GM10248 (cell line): ENCODE measurements around the gene CCDC187.

ENCODE experiments used
- CTCF ChIA-PET: fragments of 300-600 bp; sonication (Branson Sonifier 250); formaldehyde crosslinking; extraction: SDS; loops from one replicate; lab custom pipeline; 2021; ENCODE audit warnings: antibody characterized with exemption; lab: Yijun Ruan, JAX
- POLR2A ChIA-PET: fragments of 350-650 bp; sonication (Branson Sonifier 250); formaldehyde crosslinking; extraction: SDS; loops from one replicate; lab custom pipeline; 2020; ENCODE audit warnings: antibody characterized with exemption; lab: Yijun Ruan, JAX
- DNase-seq: peaks from one replicate; pipeline ENCODE4 v3.0.0; 2012; ENCODE audit errors: extremely low spot score
- TF ChIP-seq, protein P1 (sequence below): IDR thresholded peaks from 2 replicates; pipeline ENCODE4 v1.5.1; 2012; ENCODE audit warnings: mild to moderate bottlenecking, low read depth; ENCODE audit errors: extremely low read depth, missing control alignments, control extremely low read depth

The CCDC187 gene

DNA sequence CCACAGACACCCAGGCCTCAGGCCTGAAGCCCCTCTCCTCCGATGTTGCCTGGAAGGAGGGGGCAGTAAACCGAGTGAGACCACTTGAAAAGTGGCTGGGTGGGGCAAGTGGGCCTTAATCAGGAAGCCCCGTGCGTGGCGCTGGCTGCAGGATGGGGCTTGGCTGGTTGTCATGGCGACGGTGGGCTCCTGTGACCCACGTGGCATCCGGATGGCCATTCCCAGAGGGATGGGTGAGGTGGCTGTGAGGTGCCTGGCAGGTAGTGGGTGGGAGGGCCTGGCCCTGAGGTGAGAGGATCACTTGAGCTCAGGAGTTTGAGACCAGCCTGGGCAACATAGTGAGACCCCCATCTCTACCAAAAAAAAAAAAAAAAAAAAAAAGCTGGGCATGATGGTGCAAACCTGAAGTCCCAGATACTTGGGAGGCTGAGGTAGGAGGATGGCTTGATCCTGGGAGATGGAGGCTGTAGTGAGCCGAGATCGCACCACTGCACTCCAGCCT lies 28.6 kb upstream of the CCDC187 start:
- ChIA-PET CTCF (no interaction called here), POLR2A (no interaction called here)
- no peak for DNase-seq
- TF ChIP-seq, protein P1, sequence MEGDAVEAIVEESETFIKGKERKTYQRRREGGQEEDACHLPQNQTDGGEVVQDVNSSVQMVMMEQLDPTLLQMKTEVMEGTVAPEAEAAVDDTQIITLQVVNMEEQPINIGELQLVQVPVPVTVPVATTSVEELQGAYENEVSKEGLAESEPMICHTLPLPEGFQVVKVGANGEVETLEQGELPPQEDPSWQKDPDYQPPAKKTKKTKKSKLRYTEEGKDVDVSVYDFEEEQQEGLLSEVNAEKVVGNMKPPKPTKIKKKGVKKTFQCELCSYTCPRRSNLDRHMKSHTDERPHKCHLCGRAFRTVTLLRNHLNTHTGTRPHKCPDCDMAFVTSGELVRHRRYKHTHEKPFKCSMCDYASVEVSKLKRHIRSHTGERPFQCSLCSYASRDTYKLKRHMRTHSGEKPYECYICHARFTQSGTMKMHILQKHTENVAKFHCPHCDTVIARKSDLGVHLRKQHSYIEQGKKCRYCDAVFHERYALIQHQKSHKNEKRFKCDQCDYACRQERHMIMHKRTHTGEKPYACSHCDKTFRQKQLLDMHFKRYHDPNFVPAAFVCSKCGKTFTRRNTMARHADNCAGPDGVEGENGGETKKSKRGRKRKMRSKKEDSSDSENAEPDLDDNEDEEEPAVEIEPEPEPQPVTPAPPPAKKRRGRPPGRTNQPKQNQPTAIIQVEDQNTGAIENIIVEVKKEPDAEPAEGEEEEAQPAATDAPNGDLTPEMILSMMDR, result no peak

DNA sequence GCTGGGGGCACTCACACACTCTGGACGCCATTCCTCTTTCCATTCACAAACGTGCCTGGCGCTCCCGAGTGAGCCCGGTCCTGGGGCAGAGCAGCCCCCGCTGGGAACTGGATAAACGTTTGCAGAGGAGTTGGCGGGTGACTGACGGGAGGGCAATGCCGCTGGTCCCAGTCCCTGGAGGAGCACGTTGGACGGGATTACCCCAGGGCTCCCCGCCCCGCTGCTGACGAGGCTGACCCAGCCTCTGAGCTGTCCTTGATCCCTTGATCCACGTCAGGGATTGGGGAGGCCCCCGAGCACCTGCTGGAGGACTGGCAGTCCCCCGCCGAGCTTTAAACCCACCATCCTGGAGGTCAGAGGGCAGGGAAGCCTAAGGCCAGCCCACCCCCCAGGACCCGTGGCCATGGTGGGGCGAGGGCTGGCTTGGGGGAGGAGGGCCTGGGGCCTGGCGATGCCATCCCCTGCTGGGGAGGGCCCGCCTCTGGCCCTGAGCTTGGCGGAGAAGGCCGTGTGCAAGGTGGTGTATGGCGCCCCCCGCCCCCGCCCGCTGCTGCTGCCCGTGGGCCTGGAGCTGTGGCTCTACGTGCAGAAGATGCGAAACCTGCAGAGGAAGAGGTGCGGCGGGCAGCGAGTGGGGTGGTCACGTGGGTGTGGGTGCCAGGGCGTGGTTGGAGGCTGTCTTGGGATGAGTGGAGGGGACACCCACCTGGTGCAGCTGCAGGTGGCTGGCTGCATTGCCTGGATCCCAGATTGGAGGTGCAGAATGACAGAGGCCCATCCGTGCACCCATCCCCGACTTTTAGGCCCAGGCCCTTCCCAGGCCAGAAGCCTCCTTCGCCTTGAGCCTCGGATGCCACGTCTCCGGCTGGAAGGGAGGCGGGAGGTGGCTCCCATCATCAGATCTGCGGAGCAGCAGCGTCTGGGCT lies 27.9 kb upstream of the CCDC187 start:
- no peak for DNase-seq
- TF ChIP-seq, protein P1, result no peak
- POLR2A ChIA-PET, result interaction anchor here (0.6 kb wide), 1 partner anchor 392 kb away, joined by 3 read pairs; no protein-coding TSS in a partner anchor
- CTCF ChIA-PET, result no interaction called here

DNA sequence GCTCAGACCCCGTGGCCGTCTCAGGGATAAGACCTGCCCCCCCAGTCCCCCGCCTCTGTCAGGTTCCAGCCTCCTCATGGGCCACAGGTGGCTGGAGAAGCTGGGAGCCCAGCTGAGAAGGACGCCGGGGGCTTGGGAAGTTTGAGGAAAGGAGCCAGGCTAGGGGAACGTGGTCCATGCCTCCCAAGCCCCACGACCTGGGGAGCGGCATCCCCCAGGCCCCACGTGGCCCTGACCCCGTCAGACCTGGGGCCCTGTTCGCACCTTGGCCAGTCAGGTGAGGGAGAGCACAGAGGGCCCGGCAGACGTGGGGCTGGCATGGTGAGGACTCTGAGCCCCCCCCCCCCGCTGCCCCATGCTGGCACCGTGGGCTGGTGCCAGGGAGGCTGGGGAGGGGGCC lies 27.1 kb upstream of the CCDC187 start:
- TF ChIP-seq, protein P1, result no peak
- POLR2A ChIA-PET, result interaction anchor here (0.6 kb wide), 1 partner anchor 393 kb away, joined by 3 read pairs; no protein-coding TSS in a partner anchor
- DNase-seq, result no peak
- CTCF ChIA-PET, result no interaction called here

DNA sequence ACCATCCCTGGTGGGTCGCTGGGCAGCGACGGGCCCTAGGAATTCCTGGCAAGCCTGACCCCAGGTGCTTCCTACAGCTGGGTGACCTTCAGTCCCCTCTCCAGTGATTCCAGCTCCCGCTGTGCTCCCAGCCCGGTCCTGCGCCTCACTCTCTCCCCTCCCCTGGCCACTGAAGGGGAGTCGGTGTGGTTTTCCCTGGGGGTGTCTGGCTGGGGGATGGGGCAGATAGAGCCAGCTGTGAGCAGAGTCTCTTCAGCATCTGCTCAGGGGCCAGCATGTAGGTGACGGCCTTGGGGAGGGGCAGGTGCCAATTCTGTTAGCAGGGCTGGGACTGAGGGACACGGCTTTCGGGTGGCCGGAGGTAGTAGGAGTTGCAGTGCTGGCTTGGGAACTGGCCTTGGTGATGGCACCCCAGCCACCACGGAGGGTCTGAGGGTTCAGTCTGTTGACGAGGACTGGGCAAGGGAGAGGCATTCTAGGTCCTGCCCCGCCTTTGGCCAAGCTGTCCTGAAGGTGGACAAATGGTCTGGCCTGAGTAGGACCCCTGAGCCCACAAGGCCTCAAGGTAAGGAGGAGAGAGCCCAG lies 26.6 kb upstream of the CCDC187 start:
- TF ChIP-seq, protein P1, result no peak
- DNase-seq, result no peak
- ChIA-PET CTCF (no interaction called here), POLR2A (no interaction called here)

DNA sequence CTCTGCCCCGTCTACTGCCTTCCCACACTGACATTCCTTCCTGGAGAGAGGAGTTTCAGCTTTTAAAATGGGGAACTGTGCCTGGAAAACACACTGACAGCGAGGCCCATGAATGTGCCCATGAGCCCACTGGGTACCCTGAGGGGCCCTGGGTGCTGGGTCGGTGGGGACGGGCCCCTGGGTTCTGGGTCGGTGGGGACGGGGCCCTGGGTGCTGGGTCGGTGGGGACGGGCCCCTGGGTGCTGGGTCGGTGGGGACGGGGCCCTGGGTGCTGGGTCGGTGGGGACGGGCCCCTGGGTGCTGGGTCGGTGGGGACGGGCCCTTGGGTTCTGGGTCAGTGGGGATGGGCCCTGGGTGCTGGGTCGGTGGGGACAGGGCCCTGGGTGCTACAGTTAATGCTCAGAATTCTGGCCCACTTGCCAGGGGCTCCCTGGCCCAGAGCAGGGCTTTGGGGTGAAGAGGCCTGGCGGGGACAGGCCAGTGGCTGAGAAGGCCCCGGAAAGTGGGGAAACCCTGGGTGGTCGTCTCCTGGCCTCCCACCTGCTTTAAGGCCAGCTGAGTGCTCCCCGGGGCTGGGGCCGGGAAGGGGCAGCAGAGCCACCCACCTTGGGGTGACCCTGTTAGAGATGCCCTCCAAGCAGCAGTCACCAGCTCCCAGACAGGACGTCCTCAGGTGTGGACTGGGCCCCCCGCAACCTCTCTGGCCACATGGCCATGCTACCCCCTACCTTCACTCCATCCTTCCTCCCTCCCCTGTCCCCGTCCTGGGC lies 25.9 kb upstream of the CCDC187 start:
- CTCF ChIA-PET, result interaction anchor here (1.5 kb wide), 1 partner anchor 8 kb away, joined by 3 read pairs; no protein-coding TSS in a partner anchor
- POLR2A ChIA-PET, result no interaction called here
- no peak for DNase-seq
- TF ChIP-seq, protein P1, result no peak

DNA sequence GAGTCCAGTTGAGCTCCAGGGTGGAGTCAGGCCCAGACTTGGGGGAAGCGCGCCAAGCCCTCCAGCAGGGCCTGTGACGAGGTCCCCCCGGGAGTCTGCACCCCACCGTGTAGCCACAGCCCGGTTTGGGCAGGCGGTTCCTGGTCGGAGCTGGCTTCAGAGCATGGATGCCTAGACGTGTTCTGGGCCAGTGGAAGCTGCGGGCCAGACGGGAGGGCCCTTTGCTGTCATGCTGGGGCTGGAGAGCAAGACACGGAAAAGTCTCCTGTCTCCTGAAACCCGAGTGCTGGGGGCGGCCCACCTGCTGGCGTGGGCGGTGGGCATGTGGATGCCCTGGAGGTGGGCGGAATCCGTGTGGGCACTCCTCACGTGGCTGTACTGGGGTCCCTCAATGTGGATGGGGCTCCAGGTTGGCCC lies 25.3 kb upstream of the CCDC187 start:
- TF ChIP-seq, protein P1, result no peak
- ChIA-PET CTCF (interaction anchor here (1.5 kb wide), 1 partner anchor 9 kb away, joined by 3 read pairs; no protein-coding TSS in a partner anchor), POLR2A (no interaction called here)
- DNase-seq, result no peak
